Raji (cell line): ENCODE results near the gene CELF2.

Experiments used
- POLR2A ChIP-seq: IDR thresholded peaks from 2 replicates; pipeline ENCODE4 v1.6.1; 2011; ENCODE audit warnings: low read depth, low read length, control low read depth; ENCODE audit not compliant: insufficient read depth

Gene CELF2

DNA sequence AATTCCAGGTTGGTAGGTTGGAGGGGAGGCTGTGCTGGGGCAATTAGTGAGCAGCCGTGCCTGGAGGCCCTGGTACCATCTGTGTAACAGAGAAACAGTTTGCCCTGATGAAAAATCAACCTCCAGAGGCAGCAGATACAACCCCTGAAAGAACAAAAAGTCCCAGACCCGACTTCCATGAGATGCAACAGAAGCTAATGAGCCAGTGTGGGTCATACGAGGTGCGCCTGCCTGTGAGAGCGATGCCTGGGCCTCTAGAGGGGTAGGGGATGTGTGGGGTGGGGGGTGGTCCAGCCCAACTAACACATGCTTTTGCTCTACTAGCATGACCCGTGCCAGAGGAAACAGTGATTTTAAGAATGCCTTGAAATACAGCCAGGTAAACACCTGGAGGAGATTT, 39.3 kb downstream of the CELF2 start:
- TF ChIP-seq POLR2A = no peak

DNA sequence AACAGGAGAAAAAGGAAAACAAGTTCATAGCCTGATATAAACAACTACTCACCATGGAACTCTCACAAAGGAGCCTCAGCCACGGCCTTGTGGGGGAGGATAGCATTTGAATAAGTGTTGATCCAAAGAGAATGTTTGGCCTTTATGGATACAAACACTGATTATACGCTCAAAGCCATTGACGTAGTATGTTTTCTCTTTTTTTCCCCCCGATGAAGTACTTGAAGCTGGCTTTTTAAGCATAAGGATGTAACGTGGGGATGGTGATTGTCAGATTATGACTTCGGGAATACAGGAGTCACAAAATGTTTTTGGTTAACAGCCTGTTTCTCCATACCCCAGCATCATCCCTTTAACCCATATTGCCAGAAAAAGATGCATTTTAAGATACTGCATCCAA, 39.8 kb downstream of the CELF2 start:
- no peak for TF ChIP-seq POLR2A

DNA sequence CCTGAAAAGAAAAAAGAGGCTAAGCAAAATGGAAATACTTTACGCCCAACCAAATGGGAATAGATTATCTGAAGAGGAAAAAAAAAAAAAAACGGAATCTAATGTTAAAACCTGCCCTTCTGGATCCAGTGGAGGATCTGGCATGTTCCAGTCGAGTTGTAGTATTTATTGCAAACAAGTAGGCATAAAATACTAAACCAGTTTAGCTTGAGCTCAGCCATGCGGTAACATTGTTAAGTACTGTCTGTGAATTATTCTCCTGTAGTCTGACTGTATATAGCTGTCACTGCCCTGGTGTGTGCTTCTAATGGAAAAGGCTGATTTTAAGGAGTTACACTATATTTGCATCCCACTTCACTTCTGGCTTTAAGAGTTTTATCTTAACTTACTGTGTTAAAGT, 40.3 kb downstream of the CELF2 start:
- no peak for TF ChIP-seq POLR2A

DNA sequence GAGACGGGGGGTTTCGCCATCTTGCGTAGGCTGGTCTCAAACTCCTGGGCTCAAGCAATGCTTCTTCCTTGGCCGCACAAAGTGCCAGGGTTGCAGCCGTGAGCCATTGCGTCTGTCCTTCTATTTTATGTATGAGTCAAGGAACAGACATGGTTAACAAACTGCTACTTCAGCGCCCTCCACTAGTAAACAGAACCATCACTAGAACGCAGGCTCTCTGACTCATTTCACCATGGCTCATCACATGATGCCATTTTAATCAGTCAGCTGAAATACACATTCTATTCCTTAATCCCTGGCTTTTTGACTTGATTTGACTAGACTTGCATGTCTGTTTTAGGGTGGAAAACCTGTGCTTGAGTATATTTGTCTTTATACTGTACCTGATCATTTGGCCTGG, 41.3 kb downstream of the CELF2 start:
- TF ChIP-seq POLR2A = no peak

DNA sequence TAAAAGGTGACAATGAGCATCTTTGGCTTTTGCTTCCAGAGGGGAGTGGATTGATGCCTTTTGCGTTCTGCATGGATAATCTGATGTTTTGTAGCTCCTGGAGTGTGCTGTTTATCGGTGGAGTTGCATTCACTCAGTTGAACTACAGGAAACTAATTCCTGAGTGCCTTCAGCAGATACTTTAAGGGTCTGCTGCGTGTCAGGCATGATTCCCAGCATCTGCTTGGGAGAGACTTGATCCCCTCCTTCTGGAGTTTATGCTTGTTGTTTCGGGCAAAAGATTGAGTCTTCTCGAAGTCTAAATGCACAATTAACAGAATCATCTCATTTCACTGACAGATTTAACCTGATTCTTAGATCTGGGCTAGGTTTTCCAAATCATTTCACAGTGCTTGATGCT, 46.2 kb downstream of the CELF2 start:
- TF ChIP-seq POLR2A = no peak

DNA sequence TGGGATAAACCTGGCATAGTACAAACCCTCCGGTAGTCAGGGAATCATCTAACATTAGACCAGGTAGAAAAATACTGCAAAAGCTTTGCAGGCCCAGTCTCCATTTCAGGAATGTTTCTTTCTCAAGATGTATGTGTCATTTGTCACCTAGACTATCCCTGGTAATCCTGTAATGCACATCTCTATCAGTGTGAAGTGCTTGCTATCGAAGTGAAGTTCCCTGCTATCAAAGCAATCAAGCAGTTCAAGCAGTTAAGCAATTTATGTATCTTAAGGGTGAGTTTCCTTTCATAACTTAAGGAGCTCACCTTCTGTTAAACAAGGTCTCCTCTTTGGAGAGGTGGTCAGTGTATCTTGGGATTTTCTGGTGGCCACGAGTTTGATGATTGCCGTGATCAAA, 47.2 kb downstream of the CELF2 start:
- no peak for TF ChIP-seq POLR2A

DNA sequence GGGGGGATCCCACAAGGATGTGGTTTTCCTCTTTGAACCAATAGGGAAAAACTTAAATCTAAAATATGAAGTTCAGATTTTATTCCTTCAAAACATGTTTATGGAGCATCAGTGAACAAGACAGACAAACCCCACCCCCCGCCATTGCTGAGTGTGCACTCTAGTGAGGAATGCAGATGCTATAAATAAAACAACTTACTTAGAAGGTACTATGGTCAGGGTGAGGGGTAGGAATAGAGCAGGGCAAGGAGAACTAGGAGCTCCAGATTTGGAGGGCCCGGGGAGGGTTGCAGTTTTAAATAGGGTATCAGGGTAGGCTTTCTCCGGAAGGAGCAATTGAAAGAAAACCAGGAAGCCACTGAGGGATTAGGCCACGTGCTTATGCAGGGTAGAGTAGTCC, 47.9 kb downstream of the CELF2 start:
- no peak for TF ChIP-seq POLR2A

DNA sequence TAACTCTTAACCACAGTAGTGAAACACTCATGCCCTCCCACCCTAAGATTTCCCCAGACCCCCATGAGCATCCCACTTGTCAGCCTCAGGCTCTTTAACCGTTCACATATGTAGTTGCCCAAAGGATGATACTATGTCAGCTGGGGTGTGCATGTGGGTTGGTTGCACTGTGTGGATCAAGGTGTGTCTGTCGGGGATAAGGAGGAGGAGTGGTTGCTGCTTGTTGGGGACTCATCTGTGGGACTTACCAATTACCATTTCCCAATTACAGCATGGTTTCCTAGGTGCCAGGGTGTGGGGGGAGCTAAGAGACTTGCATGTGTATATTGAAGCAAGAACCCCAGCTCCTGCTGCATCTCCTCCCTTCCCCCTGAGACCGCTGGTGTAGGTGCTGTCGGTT, 48.8 kb downstream of the CELF2 start:
- TF ChIP-seq POLR2A = no peak

DNA sequence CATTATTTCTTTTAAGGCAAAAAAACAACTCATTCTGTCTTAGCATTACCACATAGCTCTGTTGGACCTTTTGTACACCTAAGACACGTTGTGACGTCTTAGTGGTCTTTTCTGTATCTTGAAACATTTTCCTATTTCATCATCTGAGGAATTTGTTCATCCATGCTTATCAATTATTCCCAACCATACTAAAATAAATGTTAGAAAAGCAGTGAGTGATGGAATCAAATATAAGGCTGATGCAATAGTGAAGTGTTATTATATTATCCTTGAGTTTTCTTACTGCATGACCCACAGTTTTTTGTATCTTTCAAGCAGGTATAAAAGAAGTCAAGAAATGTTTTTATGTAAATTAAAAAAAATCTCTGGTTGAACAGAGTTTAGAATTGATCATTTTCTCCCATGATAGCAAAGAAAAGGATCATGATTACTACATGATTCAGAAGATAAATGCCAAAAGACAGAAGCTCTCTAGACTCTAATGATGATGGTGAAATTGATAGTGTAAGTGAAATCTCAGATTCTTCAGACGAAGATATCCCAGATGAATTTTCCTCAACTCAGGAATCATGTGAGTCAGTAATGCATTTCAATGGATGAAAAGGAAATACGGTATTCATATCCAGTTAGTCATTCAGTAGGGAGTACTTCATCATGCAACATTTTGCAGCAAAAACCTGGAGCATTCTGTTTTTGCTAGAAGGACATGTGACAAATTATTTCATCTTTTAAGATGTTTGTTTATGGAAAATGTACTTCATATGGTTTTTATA, 51.4 kb downstream of the CELF2 start:
- TF ChIP-seq POLR2A = no peak

DNA sequence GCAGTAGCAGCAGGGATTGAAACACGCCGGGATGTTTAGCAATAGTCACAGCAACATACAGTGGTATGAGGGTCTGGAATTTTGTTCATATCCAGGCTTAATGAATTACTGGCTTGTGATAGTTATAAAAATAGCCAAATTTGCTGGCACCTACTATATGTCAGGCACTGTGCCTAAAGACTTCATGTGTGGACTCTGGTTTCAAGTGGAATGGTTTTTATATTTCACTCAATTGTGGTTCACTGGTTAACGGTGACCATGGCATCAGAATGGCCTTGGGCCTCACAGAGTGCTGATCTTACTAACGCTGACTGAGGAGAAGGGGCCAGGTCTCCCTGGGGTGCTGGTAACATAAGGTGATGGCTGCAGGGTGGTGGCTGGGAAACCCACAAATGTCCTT, 55.7 kb downstream of the CELF2 start:
- TF ChIP-seq POLR2A = no peak

DNA sequence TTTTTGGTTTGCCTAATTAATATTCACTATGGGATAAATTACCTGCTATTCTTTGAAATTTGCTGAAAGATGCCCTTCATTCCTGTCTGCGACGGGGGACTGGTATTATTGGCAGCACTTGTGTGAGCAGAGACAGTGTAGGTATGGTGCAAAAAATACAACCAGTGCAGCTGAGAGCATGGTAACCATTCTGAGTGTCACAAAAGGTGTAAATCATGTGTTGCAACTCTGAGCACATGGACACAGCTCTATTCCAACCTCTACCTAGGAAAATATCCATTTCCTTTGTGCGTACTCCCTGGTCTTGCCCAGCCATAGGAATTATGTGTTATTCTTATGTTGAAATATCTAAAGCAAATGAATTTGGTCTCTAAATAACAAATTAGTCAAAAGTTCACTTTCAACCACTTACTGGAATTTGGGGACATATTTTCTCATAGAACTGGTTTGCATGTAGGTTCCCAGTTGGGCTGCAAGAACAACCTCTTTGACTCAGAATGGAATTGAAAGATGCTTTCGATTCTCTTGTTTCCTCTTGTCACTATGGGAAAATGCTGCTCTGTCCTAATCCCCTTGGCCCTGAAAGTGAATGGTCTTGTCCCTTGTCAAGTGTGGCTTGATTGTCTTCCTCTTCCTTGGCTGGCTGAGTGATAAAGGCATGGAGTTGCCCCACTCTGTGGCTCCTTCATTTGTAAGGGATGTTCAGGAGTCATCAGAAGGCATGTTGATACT, 57.0 kb downstream of the CELF2 start:
- no peak for TF ChIP-seq POLR2A

DNA sequence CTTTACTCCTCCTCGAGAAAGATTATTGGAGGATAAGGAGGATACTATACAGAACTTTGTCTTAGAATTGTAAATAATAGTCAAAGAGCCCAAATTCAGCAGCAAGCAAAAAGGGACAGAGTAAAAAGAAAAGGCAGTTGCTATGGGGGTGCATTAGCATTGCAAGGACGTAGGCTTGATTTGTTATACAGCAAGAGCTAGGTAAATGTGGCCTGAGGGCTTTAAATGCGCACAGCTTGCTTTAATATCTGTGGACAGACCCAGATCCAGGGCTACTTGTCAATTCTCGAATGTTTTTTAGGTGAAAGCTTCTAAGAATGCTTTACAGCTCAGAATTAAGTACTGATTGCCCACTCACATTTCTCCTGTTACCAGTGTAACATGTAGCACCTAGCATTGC, 58.5 kb downstream of the CELF2 start:
- no peak for TF ChIP-seq POLR2A

DNA sequence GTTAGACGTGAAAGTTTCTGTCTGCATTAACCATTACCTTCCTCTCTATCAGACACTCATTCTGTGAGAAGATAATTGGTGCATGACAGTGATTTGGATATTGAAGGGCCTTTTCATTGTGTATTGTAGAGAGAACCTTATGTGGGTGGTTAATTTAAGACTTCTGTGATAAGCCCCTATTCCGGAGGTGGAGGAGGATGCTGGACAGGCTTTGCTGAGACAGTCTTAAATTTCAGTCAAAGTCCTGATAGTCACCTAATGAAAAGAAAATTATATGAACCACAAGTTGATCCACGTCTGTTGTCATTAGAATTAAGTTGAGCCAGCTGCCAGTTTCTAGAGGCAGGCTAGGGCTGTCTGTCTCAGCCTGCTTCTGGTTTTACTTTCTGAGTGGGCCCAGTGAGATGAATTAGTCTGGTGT, 62.9 kb downstream of the CELF2 start:
- no peak for TF ChIP-seq POLR2A

DNA sequence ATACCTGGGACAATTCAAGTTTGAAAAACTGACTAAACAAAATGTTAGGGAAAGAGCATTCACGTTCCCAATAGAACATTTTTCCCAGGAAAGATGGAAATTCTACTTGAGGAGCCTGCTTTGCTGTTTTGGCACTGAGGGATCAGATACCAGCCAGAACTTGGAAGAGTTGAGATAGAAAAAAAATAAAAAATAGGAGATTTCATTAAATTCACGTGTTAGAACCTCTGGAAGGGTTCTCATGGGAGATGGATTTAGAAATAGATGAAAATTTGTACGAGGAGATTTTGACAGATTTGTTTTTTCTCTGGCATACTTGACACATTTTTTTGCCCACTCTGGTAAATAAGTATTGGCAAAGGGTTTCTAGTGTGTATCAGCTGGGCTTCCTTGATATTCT, 63.7 kb downstream of the CELF2 start:
- no peak for TF ChIP-seq POLR2A

DNA sequence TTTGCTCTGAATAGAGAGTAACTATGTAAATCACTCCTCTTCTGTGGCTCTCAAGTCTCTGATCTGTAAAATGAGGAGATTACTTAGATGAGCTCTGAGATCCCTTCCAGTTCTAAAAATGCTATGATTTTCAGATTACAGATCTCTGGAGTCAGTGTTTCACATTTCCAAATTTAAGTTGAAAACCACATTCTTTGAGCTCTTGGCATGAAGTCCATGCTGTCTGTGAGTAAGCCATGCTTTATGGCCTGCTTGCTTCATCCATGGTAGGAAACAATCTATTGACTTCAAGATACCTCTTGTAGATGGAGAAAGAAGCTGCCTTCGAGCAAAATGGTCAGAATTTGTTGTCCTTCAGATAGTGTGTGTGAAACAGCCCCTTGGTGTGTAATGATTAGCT, 64.9 kb downstream of the CELF2 start:
- TF ChIP-seq POLR2A = no peak

DNA sequence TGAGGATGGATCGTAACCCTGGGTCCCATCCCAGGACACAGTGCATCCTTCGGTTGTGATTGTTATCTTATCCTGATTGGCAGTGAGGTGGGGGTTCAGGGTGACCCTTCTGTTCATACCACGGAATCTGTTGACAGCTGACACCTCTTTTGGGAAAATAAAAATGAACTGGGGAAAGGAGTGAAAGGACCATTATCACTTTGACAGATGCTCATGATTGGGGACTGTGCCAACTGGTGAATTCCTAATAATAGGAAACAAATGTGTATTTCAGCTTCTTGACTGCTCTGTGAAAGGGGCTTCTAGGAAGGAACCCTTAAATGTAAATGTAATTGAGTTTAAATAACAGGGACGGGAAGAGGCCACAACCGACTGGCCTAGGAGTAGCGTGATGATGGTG, 65.4 kb downstream of the CELF2 start:
- TF ChIP-seq POLR2A = no peak

DNA sequence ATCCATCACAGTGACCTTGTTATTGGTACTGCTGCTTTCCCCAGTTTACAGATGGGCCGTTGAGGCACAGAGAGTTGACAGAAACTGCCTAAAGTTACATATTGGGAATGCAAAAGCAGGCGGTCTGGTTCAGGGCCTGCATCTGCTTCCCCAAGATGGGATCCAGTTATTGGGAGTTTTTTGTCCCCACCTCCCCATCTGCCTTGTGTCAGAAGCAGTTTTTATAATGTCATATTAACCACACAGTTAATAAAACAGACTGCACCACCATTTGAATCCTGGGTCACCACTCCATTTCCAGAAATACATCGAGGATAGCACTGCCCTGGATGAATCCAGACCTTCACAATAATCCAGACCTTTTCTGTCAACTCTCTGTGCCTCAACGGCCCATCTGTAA, 67.9 kb downstream of the CELF2 start:
- TF ChIP-seq POLR2A = no peak

DNA sequence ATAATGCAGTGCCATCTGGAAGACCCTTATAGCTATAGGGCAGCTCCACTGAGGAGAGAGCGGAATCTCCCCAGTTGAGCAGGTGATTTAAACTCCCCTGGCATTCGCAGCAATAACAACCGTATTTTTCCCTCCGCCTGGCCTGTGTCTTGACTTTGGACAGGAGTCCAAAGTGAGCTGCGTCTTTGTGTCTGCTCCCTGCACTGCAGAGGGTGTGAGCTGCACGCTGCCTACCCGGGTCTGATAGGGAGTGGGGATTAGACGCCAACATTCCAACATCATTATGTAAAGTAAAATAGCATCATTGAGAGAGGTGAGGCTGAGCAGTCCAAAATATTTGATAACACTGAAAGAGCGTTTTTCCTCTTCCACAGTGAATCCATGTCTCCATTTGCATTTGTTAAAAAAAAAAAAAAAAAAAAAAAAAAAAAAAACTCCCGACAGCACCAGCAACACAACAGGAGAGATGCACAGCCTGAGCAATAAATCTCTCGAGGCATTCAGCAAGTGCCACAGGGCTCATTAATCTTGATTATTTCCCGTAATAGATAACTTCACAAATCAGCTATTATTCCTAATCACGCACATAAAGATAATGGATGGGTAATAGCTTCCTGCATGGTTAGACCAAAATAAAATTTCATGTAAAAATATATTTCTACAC, 68.6 kb downstream of the CELF2 start:
- no peak for TF ChIP-seq POLR2A
